OCI-LY3 (cell line): ENCODE data around the gene RPL10A.

Experiments
- CTCF ChIP-seq: fragments of 200-600, 300-600 bp; sonication (generic); IDR thresholded peaks from 2 replicates; pipeline ENCODE4 v1.5.1; 2014; ENCODE audit warnings: antibody characterized with exemption, low read length, low read depth
- EZH2phosphoT487 ChIP-seq: fragments of 200-600 bp; shearing (Covaris generic); IDR thresholded peaks from 2 replicates; pipeline ENCODE4 v1.6.1; 2018; ENCODE audit warnings: antibody characterized with exemption, mixed run types, low read depth

DNA sequence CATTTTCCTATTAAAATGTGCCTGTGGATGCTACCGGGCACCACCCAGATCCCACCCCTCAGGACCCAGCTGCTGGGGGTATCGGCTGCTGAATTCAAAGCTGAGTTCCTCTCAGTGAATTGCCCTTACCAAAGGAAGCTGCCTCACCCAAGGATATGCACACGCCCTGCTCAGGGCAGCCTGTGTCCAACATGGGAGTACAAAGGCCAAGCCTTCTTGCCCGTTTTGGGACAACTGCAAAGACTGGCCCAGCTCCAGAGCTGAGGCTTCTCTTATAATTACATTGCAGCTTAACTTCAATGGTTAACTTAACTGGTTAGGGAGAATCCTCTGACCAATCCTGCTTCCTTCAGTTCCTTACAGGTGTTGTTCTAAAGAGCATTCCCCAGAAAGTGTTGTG is 35.9 kb upstream of the RPL10A start:
- no peak for TF ChIP-seq CTCF
- no peak for TF ChIP-seq EZH2phosphoT487
